HCT116 (cell line): Measurements from ENCODE around the gene ZDHHC3.

ENCODE experiments used
- CTCF ChIP-seq, 3 experiments: fragments of 200-600 bp in 1 of 3; sonication (generic) in 1 of 3; IDR thresholded peaks in 2 of 3; conservative IDR thresholded peaks in 1 of 3; 2 replicates each; pipeline ENCODE4 v1.5.1; 2012 to 2017; ENCODE audit warnings: low read depth in 2 of 3, low read length in 2 of 3, antibody characterized with exemption in 1 of 3, borderline replicate concordance in 1 of 3, control low read depth in 1 of 3, mild to moderate bottlenecking in 1 of 3, mixed read lengths in 1 of 3, mixed run types in 1 of 3, moderate library complexity in 1 of 3; ENCODE audit not compliant: insufficient read depth in 1 of 3
- ELF1 ChIP-seq: IDR thresholded peaks from 2 replicates; pipeline ENCODE4 v1.6.1; 2012; ENCODE audit warnings: low read depth, borderline replicate concordance
- EZH2 ChIP-seq: fragments of 200-600 bp; sonication (generic); IDR thresholded peaks from 2 replicates; pipeline ENCODE4 v1.6.1; 2017; ENCODE audit warnings: antibody characterized with exemption, mixed run types
- EZH2phosphoT487 ChIP-seq: fragments of 200-600 bp; IDR thresholded peaks from 2 replicates; pipeline ENCODE4 v1.6.1; 2018; ENCODE audit warnings: antibody characterized with exemption, borderline replicate concordance
- JUND ChIP-seq: IDR thresholded peaks from 2 replicates; pipeline ENCODE4 v1.6.1; 2012
- SIN3A ChIP-seq: IDR thresholded peaks from 2 replicates; pipeline ENCODE4 v1.6.1; 2012; ENCODE audit warnings: low read depth
- SRF ChIP-seq: IDR thresholded peaks from 2 replicates; pipeline ENCODE4 v1.6.1; 2012; ENCODE audit warnings: low read depth

- no peak for TF ChIP-seq EZH2
- TF ChIP-seq JUND, result no peak
- TF ChIP-seq ELF1, result no peak
- no peak for TF ChIP-seq EZH2phosphoT487
- TF ChIP-seq SIN3A, result no peak
- TF ChIP-seq CTCF (IDR thresholded peaks at IDR 0.05 in 2 of 3, conservative IDR thresholded peaks at IDR 0.05 in 1 of 3; ENCODE audit: borderline replicate concordance in 1 of 3, insufficient read depth in 1 of 3, low read depth in 2 of 3, low read length in 2 of 3), result no peak
- TF ChIP-seq SRF, result no peak
These were observed 13.2 kb downstream of the ZDHHC3 start for GRCh38 chr3:44962621-44963393.
